GM12875 (cell line): ENCODE results near the gene NVL.

ENCODE experiments used
- H3K4me3 ChIP-seq: one replicate; pipeline ENCODE4 v1.5.1; 2011; ENCODE audit warnings: low read depth, low read length, control low read depth
- TF ChIP-seq, protein P1 (sequence below): IDR thresholded peaks from 2 replicates; pipeline ENCODE4 v1.5.1; 2011; ENCODE audit warnings: low read depth, mild to moderate bottlenecking, control low read depth, inconsistent platforms, low read length, moderate library complexity, borderline replicate concordance; ENCODE audit not compliant: insufficient read depth

Gene NVL

DNA sequence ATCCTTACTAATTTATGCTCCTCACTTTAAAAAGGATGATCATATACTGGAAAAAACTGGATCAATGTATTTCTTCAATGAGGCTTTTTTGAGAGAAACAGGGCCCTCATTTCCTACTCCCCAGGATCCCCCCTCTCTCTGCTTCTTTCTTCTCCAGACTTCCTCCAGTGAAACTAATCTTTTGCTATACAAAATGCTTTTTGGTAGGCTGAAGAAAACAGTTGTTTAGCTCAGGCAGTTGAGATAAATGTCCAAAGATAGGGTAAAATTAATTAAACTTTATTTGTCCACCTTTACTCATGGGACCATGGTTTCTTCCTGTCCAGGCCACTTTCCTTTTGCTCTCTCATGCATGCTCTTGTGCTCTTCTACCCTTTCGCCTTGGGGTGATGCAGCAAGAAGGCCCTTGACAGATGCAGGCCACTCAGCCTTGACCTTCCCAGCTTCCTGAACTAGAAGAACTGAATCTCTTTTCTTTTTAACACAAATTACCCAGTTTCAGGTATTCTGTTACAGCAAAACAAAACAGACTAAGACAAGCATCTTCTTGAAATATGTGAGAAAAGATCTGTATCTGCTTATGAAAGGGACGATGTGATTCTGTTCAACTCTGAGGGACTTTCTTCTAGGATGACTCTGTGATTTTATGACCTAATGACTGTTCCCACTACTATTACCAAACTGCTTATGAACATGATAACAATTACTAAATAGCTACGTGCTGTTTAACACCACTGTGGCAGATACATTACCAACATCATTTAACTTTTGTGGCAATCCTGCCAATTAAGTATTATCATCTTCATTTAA, 63.7 kb downstream of the NVL start:
- H3K4me3 ChIP-seq: no peak overlapping the region
- TF ChIP-seq, protein P1, sequence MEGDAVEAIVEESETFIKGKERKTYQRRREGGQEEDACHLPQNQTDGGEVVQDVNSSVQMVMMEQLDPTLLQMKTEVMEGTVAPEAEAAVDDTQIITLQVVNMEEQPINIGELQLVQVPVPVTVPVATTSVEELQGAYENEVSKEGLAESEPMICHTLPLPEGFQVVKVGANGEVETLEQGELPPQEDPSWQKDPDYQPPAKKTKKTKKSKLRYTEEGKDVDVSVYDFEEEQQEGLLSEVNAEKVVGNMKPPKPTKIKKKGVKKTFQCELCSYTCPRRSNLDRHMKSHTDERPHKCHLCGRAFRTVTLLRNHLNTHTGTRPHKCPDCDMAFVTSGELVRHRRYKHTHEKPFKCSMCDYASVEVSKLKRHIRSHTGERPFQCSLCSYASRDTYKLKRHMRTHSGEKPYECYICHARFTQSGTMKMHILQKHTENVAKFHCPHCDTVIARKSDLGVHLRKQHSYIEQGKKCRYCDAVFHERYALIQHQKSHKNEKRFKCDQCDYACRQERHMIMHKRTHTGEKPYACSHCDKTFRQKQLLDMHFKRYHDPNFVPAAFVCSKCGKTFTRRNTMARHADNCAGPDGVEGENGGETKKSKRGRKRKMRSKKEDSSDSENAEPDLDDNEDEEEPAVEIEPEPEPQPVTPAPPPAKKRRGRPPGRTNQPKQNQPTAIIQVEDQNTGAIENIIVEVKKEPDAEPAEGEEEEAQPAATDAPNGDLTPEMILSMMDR: no peak

DNA sequence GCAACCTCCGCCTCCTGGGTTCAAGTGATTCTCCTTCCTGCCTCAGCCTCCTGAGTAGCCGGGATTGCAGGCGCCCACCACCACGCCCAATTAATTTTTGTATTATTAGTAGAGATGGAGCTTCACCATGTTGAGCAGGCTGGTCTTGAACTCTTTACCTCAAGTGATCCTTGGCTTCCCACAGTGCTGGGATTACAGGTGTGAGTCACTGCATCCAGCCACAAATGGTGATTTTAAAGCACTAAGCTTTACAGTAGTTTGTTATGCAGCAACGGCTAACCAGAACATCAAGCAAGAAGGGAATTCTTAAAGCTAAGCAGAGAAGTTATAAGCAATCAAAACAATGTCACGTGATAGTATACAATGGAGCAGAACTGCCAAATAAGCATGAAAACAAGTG, 65.7 kb downstream of the NVL start:
- TF ChIP-seq, protein P1: no peak
- no peak overlapping the region for H3K4me3 ChIP-seq

DNA sequence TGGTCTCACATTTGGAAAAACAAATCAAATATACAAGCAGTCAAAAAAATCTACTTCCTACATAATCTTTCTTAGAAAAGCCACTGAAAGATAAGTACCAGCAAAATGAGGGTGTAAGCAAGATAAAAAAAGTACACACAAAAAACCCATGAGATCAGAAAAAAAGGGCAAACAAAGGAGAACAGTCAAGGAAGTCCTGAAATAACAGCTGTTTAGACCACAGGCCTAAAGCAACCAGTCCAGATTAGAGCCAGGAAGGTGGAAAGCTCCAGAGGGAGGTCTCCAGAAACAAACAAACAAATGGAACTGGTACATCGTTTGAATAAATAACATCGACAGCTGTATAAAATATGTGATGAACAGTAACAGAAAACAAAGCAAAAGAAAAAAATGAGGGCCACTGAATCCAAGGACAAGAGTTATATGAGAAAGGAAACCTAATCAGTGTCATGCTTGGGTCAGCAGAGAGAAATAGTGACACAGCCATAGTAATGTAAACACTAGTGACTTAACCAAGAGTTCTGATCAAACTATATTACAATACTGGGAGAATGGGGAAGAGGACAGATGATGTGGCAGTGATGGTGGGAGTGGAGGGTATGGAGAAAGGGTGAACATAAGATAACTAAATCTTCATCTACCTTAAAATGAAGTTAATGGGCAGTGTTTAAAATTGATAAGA, 67.5 kb downstream of the NVL start:
- H3K4me3 ChIP-seq: no peak overlapping the region
- TF ChIP-seq, protein P1: no peak

DNA sequence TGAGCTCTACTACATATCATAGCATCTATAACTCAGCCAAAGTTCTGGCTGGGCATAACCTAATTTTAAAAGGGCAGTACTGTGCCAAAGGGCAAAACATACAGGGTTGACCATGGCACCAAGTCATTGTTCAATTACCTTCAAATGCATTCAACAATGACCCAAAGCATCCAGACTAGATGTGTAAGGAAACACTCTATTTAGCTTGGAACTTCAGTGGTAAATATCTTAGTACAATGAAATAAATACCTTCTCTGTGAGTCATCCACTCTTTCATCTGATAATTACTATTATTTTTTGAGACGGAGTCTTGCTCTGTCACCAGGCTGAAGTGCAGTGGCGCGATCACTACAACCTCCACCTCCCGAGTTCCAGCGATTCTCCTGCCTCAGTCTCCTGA, 70.0 kb downstream of the NVL start:
- no peak overlapping the region for H3K4me3 ChIP-seq
- TF ChIP-seq, protein P1: no peak

DNA sequence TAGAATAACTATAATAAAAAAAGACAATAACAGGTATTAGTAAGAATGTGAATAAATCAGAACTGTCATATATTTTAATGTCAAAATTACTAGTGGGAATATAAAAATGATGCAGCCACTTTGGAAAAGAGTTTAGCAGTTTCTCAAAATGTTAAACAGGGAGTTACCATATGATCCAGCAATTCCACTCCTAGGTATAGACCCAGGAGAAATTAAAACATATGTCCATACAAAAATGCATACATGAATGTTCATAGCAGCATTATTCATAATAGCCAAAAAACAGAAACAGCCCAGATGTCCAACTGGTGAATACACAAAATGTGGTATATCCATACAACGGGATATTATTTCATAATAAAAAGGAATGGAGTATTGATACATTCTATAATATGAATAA, 71.6 kb downstream of the NVL start:
- H3K4me3 ChIP-seq: no peak overlapping the region
- TF ChIP-seq, protein P1: no peak

DNA sequence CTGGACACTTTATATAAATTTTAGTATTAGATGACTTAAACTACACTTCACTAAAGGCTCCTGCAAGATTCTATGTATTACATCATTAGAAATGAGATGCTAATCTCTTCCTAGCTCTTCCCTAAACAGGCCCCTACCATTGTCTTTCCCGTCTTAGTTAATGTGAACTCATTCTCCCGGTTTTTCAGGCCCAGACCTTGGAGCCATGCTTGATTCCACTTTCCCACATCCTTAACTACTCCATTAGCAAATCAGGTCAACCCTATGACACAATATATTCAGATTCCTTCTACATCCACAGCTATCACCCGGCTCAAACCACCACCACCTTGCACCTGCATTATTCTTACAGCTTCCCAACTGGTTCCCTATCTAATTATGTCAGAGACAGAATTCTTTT, 73.3 kb downstream of the NVL start:
- TF ChIP-seq, protein P1: no peak
- H3K4me3 ChIP-seq: no peak overlapping the region

DNA sequence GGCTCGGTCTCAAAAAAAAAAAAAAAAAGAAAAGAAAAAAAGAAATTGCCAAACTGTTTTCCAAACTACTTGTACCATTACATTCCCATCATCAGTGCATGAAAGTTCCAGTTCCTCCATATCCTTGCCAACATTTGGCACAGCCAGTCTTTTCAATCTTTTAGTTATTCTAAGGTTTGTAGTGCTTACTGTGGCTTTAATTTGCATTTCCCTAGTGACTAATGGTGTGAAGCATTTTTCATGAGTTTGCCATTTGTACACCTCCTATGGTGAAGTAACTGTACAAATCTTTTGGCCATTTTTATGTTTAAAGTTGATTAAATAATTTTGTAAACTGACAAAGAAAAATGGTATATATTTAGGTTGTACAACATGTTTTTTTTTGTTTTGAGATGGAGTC, 76.3 kb downstream of the NVL start:
- TF ChIP-seq, protein P1: no peak
- no peak overlapping the region for H3K4me3 ChIP-seq
